Measurements from ENCODE around the gene SINHCAF. TPM values are rescaled to one million over a fixed set of nuclear protein-coding genes. Genes with fewer than 3 reads are reported as not detected.

Gene SINHCAF
- total RNA-seq, 1 experiment from 2014 or later: 104 TPM

Small RNA genes lying within 50 kb of the gene (small RNA-seq; reads per million reads assigned to genes)
- 0 reads per million in 2 experiments for gene AC024940.4
- gene AC024940.5: 0 reads per million in 2 experiments
- 0 reads per million in 2 experiments for gene MREGP1
- gene RF00026: 0 reads per million in 2 experiments

Data from SK-MEL-5 (cell line).